ENCODE results near the gene STX3.

GRCh38 chr11:59792507-59792906, 37.3 kb downstream of the STX3 start:
- TF ChIP-seq CTCF (IDR thresholded peaks at IDR 0.05) (no peak), EZH2 (IDR thresholded peaks at IDR 0.05) (no peak)

Measured in neural progenitor cell (in vitro differentiated cells).